Measurements from ENCODE around the gene SLC40A1. TPM values are rescaled to one million over a fixed set of nuclear protein-coding genes. Genes with fewer than 3 reads are reported as not detected.

The SLC40A1 gene
- total and polyA plus RNA-seq, 4 donors = 48.8 to 170 (median 103) TPM

GRCh38 chr2:189618197-189618596 lies 37.6 kb upstream of the SLC40A1 start:
- Histone ChIP-seq H3K4me3 (ENCODE audit: low read length in 2 of 2) (no peak overlapping the region), H3K4me1 (ENCODE audit: control insufficient read depth in 1 of 2, insufficient read depth in 2 of 2, low read length in 2 of 2) (no peaks in the 10 kb centered on the region), H3K27ac (ENCODE audit: low read depth in 1 of 2, low read length in 2 of 2) (no peak overlapping the region), H3K9me3 (ENCODE audit: control insufficient read depth, low read length) (no peaks in the 10 kb centered on the region), H3K36me3 (ENCODE audit: control insufficient read depth in 1 of 2, insufficient read depth in 2 of 2, low read length in 1 of 2) (no peaks in the 10 kb centered on the region), H3K27me3 (ENCODE audit: control insufficient read depth in 1 of 2, insufficient read depth in 2 of 2, low read length in 1 of 2) (no peaks in the 10 kb centered on the region)
- DNase-seq (no peak), ATAC-seq (ENCODE audit: low FRiP score) (no peak)
- WGBS, 2 donors = 0% methylated on average over 1 of the region's 1 CpG
- intact Hi-C loops (cut with DNase I) = no loop called here

- no peak overlapping the region for H3K4me3 ChIP-seq (ENCODE audit: low read length in 2 of 2)
- intact Hi-C loops (cut with DNase I) = no loop called here
- ATAC-seq (ENCODE audit: low FRiP score) (no peak), DNase-seq (no peak)
- WGBS, 2 donors = 86 to 90% methylated on average over 4 of the region's 4 CpGs
- no peaks in the 10 kb centered on the region for H3K9me3 ChIP-seq (ENCODE audit: control insufficient read depth, low read length)
- H3K36me3 ChIP-seq (ENCODE audit: control insufficient read depth in 1 of 2, insufficient read depth in 2 of 2, low read length in 1 of 2) = no peaks in the 10 kb centered on the region
- no peak overlapping the region for H3K27ac ChIP-seq (ENCODE audit: low read depth in 1 of 2, low read length in 2 of 2)
- no peaks in the 10 kb centered on the region for H3K27me3 ChIP-seq (ENCODE audit: control insufficient read depth in 1 of 2, insufficient read depth in 2 of 2, low read length in 1 of 2)
- peaks cover 0 to 2% of the 10 kb centered on the region in 2 donors for H3K4me1 ChIP-seq (ENCODE audit: control insufficient read depth in 1 of 2, insufficient read depth in 2 of 2, low read length in 2 of 2)
These were observed 34.0 kb upstream of the SLC40A1 start for GRCh38 chr2:189614585-189614984.

DNA sequence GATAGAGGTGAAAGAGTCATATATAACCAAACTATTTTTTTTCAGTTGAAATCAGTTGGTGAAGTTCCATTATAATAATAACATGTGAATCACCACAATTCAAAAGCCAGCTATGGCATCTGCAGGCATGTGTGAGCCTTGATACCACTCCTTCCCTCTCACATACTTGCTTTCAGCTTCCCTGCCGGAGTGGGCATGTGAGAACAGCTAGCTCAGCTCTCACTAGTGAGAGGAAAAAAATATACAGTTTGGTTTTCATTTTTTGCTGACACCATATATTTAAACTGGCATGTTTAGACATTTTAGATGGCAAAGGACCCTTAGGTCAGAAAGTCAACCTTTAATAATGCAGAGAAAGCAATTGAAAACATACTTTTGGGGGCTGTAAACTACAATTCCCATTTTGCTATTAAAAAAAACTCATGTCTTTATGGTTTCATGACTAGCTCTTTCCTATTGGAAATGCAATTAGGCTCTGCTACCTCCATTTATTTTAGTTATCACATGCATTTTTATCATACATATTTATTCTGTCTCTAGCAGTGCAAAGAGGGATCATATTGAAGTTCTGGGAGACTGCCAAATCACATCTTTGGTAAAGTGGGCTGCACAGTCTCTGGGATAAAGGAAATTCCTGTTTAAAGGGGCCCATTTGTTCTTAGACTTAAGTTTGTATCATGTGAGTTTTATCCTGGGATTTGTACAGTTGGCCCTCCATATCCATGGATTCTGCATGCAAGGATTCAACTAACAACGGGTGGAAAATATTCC lies 33.2 kb upstream of the SLC40A1 start:
- Histone ChIP-seq H3K36me3 (ENCODE audit: control insufficient read depth in 1 of 2, insufficient read depth in 2 of 2, low read length in 1 of 2) (no peaks in the 10 kb centered on the region), H3K4me1 (ENCODE audit: control insufficient read depth in 1 of 2, insufficient read depth in 2 of 2, low read length in 2 of 2) (peaks cover 0 to 2% of the 10 kb centered on the region in 2 donors), H3K27me3 (ENCODE audit: control insufficient read depth in 1 of 2, insufficient read depth in 2 of 2, low read length in 1 of 2) (no peaks in the 10 kb centered on the region), H3K4me3 (ENCODE audit: low read length in 2 of 2) (no peak overlapping the region), H3K9me3 (ENCODE audit: control insufficient read depth, low read length) (no peaks in the 10 kb centered on the region), H3K27ac (ENCODE audit: low read depth in 1 of 2, low read length in 2 of 2) (no peak overlapping the region)
- WGBS, 2 donors = 27 to 28% methylated on average over 2 of the region's 2 CpGs
- DNase-seq = peak in 1 of 2 donors; percentile 53
- peak; percentile 64 for ATAC-seq (ENCODE audit: low FRiP score)
- intact Hi-C loops (cut with DNase I) = no loop called here

DNA sequence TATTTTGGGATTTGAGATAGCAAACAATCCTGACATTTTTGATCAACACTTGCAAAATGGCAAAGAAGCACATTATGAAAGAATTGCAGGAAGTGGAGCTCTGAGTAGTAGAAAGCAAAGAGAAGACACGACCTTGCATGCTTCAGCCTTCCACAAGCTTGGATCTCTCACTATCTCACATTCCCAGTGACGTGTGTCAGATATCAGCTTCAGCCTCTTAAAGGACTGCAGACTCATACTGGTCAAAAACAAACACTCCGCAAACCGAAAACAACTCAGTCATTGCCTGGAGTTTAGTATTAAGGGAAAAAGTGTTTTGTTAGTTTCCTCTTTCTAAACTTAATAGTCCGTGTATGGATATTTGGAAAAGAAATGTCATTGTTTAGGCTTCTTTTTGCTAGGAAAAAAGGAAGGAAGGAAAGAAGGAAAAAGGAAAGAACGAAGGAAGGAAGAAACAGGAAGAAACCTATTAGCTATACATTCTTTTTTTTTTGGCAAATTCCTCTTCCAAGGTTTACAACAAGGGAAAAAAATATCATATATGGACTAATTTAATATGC lies 32.6 kb upstream of the SLC40A1 start:
- H3K4me1 ChIP-seq (ENCODE audit: control insufficient read depth in 1 of 2, insufficient read depth in 2 of 2, low read length in 2 of 2) = peaks cover 0 to 2% of the 10 kb centered on the region in 2 donors
- H3K27ac ChIP-seq (ENCODE audit: low read depth in 1 of 2, low read length in 2 of 2) = peak overlapping the region in 1 of 2 donors; percentile 58
- ATAC-seq (ENCODE audit: low FRiP score) (peak; percentile 75), DNase-seq (no peak)
- no peaks in the 10 kb centered on the region for H3K9me3 ChIP-seq (ENCODE audit: control insufficient read depth, low read length)
- H3K27me3 ChIP-seq (ENCODE audit: control insufficient read depth in 1 of 2, insufficient read depth in 2 of 2, low read length in 1 of 2) = no peaks in the 10 kb centered on the region
- intact Hi-C loops (cut with DNase I) = no loop called here
- peak overlapping the region; percentile 37 to 69 for H3K4me3 ChIP-seq (ENCODE audit: low read length in 2 of 2)
- WGBS, 2 donors = 2% methylated on average over 6 of the region's 6 CpGs
- H3K36me3 ChIP-seq (ENCODE audit: control insufficient read depth in 1 of 2, insufficient read depth in 2 of 2, low read length in 1 of 2) = no peaks in the 10 kb centered on the region

DNA sequence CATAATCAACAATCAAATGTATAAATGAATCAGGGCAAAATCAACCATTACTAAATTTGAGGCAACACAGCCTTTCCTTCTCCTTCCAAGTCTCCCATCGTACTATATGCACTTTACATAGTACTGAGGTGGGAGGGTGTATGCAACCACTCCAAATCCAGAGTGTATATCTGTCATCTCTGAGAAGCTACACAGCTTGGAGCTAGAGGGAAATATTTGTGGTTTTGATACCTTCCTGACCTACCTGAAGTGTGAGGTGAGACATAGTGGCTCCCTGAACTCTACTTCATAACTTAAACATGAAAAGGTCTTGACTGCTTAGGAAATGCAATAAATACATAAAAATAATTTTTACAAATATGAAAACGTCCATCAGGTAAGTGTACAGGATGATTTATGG lies 30.1 kb upstream of the SLC40A1 start:
- ATAC-seq (ENCODE audit: low FRiP score) = no peak
- H3K36me3 ChIP-seq (ENCODE audit: control insufficient read depth in 1 of 2, insufficient read depth in 2 of 2, low read length in 1 of 2) = no peaks in the 10 kb centered on the region
- intact Hi-C loops (cut with DNase I) = no loop called here
- no peak overlapping the region for H3K27ac ChIP-seq (ENCODE audit: low read depth in 1 of 2, low read length in 2 of 2)
- H3K4me3 ChIP-seq (ENCODE audit: low read length in 2 of 2) = no peak overlapping the region
- H3K27me3 ChIP-seq (ENCODE audit: control insufficient read depth in 1 of 2, insufficient read depth in 2 of 2, low read length in 1 of 2) = no peaks in the 10 kb centered on the region
- 94% methylated on average over 2 of the region's 2 CpGs for WGBS, 2 donors
- peaks cover 0 to 2% of the 10 kb centered on the region in 2 donors for H3K4me1 ChIP-seq (ENCODE audit: control insufficient read depth in 1 of 2, insufficient read depth in 2 of 2, low read length in 2 of 2)
- no peaks in the 10 kb centered on the region for H3K9me3 ChIP-seq (ENCODE audit: control insufficient read depth, low read length)
- no peak for DNase-seq

GRCh38 chr2:189609853-189610252 lies 29.3 kb upstream of the SLC40A1 start:
- Histone ChIP-seq H3K4me1 (ENCODE audit: control insufficient read depth in 1 of 2, insufficient read depth in 2 of 2, low read length in 2 of 2) (peaks cover 0 to 2% of the 10 kb centered on the region in 2 donors), H3K27me3 (ENCODE audit: control insufficient read depth in 1 of 2, insufficient read depth in 2 of 2, low read length in 1 of 2) (no peaks in the 10 kb centered on the region), H3K27ac (ENCODE audit: low read depth in 1 of 2, low read length in 2 of 2) (no peak overlapping the region), H3K4me3 (ENCODE audit: low read length in 2 of 2) (no peak overlapping the region), H3K36me3 (ENCODE audit: control insufficient read depth in 1 of 2, insufficient read depth in 2 of 2, low read length in 1 of 2) (no peaks in the 10 kb centered on the region), H3K9me3 (ENCODE audit: control insufficient read depth, low read length) (no peaks in the 10 kb centered on the region)
- 67 to 83% methylated on average over 1 of the region's 1 CpG for WGBS, 2 donors
- DNase-seq = no peak
- no peak for ATAC-seq (ENCODE audit: low FRiP score)
- intact Hi-C loops (cut with DNase I) = no loop called here

DNA sequence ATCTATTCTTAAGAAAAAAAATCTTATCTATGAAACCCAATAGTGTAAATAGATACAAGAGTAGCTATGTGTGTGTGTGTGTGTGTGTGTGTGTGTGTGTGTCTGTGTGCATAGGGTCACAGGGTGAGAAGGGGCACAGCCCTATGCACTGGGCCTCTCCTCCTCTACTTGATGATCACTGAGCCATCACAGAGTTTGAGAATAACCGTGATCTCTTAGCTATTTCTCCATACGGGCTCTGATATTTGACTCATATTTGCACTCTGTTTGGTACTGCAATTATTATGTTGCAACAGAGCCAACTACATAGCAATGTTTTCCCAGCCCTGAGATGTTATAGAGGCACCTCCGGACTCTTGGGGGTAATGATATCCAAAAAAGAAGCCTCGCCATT lies 28.8 kb upstream of the SLC40A1 start:
- DNase-seq = no peak
- Histone ChIP-seq H3K4me3 (ENCODE audit: low read length in 2 of 2) (no peak overlapping the region), H3K9me3 (ENCODE audit: control insufficient read depth, low read length) (no peaks in the 10 kb centered on the region), H3K27ac (ENCODE audit: low read depth in 1 of 2, low read length in 2 of 2) (no peak overlapping the region), H3K4me1 (ENCODE audit: control insufficient read depth in 1 of 2, insufficient read depth in 2 of 2, low read length in 2 of 2) (peaks cover 0 to 2% of the 10 kb centered on the region in 2 donors), H3K36me3 (ENCODE audit: control insufficient read depth in 1 of 2, insufficient read depth in 2 of 2, low read length in 1 of 2) (no peaks in the 10 kb centered on the region), H3K27me3 (ENCODE audit: control insufficient read depth in 1 of 2, insufficient read depth in 2 of 2, low read length in 1 of 2) (no peaks in the 10 kb centered on the region)
- ATAC-seq (ENCODE audit: low FRiP score) = no peak
- intact Hi-C loops (cut with DNase I) = no loop called here
- WGBS, 2 donors = 67 to 79% methylated on average over 4 of the region's 4 CpGs

DNA sequence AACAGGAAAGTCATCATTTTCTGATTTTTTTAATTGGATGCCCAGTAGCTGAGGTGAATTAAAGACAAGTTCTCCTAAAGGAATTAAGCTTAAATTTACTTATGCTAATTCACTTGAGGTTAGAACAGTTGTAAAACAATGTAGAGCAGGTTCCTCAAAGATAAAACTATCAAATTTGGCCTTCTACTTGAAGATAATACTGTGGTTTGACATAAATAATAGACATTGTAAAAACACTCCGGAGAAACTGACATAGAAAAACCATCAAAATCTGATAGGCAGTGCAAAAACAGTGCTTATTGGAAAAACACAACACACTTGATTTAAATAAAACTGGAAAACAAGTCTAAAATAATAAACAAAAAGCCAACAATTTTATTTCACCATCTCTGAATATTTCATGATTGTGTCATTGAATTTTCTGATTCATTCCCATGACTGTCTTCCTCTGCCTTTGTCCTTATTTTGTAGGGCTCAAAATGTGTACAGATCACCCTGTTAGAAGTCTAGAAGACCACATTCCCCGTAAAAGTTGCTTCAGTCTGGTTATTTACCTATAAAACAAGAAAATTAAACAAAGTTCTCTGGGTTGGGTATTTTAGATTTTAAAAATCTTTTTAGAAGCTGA lies 28.3 kb upstream of the SLC40A1 start:
- DNase-seq = no peak
- H3K27ac ChIP-seq (ENCODE audit: low read depth in 1 of 2, low read length in 2 of 2) = no peak overlapping the region
- no peak overlapping the region for H3K4me3 ChIP-seq (ENCODE audit: low read length in 2 of 2)
- no peaks in the 10 kb centered on the region for H3K9me3 ChIP-seq (ENCODE audit: control insufficient read depth, low read length)
- intact Hi-C loops (cut with DNase I) = no loop called here
- H3K27me3 ChIP-seq (ENCODE audit: control insufficient read depth in 1 of 2, insufficient read depth in 2 of 2, low read length in 1 of 2) = no peaks in the 10 kb centered on the region
- peaks cover 0 to 2% of the 10 kb centered on the region in 2 donors for H3K4me1 ChIP-seq (ENCODE audit: control insufficient read depth in 1 of 2, insufficient read depth in 2 of 2, low read length in 2 of 2)
- no peak for ATAC-seq (ENCODE audit: low FRiP score)
- WGBS, 2 donors = 84 to 90% methylated on average over 2 of the region's 2 CpGs
- H3K36me3 ChIP-seq (ENCODE audit: control insufficient read depth in 1 of 2, insufficient read depth in 2 of 2, low read length in 1 of 2) = no peaks in the 10 kb centered on the region

DNA sequence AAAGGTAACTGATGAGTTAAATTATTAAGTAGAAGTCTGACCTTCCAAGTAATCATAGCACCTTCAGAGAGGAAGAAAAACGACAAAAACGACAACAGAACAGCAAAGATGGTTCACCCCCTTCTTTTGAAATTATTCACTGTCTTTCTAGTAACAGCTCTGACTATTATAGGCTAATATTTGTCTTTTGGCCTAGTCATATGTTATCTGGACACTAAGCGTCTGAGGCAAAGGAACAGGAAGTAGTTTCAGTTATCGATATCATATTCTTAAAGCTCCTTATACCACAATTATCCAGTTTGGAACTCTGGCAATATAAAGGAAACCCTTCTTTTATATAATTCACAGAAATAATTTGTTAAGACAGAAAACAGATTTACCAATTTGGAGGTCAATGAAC lies 27.6 kb upstream of the SLC40A1 start:
- Histone ChIP-seq H3K4me1 (ENCODE audit: control insufficient read depth in 1 of 2, insufficient read depth in 2 of 2, low read length in 2 of 2) (peaks cover 0 to 2% of the 10 kb centered on the region in 2 donors), H3K4me3 (ENCODE audit: low read length in 2 of 2) (no peak overlapping the region), H3K27me3 (ENCODE audit: control insufficient read depth in 1 of 2, insufficient read depth in 2 of 2, low read length in 1 of 2) (no peaks in the 10 kb centered on the region), H3K27ac (ENCODE audit: low read depth in 1 of 2, low read length in 2 of 2) (no peak overlapping the region), H3K36me3 (ENCODE audit: control insufficient read depth in 1 of 2, insufficient read depth in 2 of 2, low read length in 1 of 2) (no peaks in the 10 kb centered on the region), H3K9me3 (ENCODE audit: control insufficient read depth, low read length) (no peaks in the 10 kb centered on the region)
- ATAC-seq (ENCODE audit: low FRiP score) (no peak), DNase-seq (no peak)
- WGBS, 2 donors = 90 to 93% methylated on average over 4 of the region's 4 CpGs
- intact Hi-C loops (cut with DNase I) = no loop called here
